Stomach smooth muscle (tissue), 2 donors: Measurements from ENCODE around the gene ZNF585A.
"Not testable (repeated sequence)": the region's sequence is repeated elsewhere in the genome, so short reads cannot be mapped to it uniquely, and the experiment has no call there.

Experiments
- H3K27ac ChIP-seq: one replicate; pipeline ENCODE4 v1.7.0; 2013; ENCODE audit warnings: mild to moderate bottlenecking, low read length, inconsistent platforms
- H3K27me3 ChIP-seq, 2 donors: one replicate each; pipeline ENCODE4 v1.7.0; 2013; ENCODE audit warnings: low read length in 2 of 2; ENCODE audit not compliant: insufficient read depth in 2 of 2, control insufficient read depth in 1 of 2
- H3K36me3 ChIP-seq, 2 donors: one replicate each; pipeline ENCODE4 v1.7.0; 2013; ENCODE audit warnings: low read length in 2 of 2; ENCODE audit not compliant: control insufficient read depth in 2 of 2, insufficient read depth in 2 of 2
- H3K4me1 ChIP-seq: one replicate; pipeline ENCODE4 v1.7.0; 2013; ENCODE audit warnings: low read length; ENCODE audit not compliant: control insufficient read depth, insufficient read depth
- H3K4me3 ChIP-seq, 2 donors: one replicate each; pipeline ENCODE4 v1.7.0; 2013; ENCODE audit warnings: low read length in 2 of 2
- H3K9ac ChIP-seq, 2 donors: one replicate each; pipeline ENCODE4 v1.7.0; 2013; ENCODE audit warnings: low read length in 2 of 2, mild to moderate bottlenecking in 1 of 2
- H3K9me3 ChIP-seq, 2 donors: one replicate each; pipeline ENCODE4 v1.7.0; 2013; ENCODE audit warnings: low read length in 2 of 2; ENCODE audit not compliant: control insufficient read depth in 2 of 2
- donor health status: healthy.
- donor health status: Pancreatic carcinoma.

ZNF585A gene

GRCh38 chr19:37172368-37173366 is at the start of gene ZNF585A:
ZNF585A (minus strand) TSS chr19:37172695; CDS start chr19:37169910, 2,785 bp downstream.
- H3K9me3 ChIP-seq, result peaks cover 0 to 3% of the 10 kb centered on the region in 2 donors
- peak within 1 kb of the TSS; percentile 31 for H3K27ac ChIP-seq
- peak within 1 kb of the TSS; percentile 96 to 99 for H3K4me3 ChIP-seq
- no peaks in the 10 kb centered on the region for H3K27me3 ChIP-seq
- peak within 1 kb of the TSS; percentile 96 for H3K9ac ChIP-seq
- no peaks in the 10 kb centered on the region for H3K4me1 ChIP-seq
- peaks cover 7 to 15% of the 10 kb centered on the region in 2 donors for H3K36me3 ChIP-seq

- Histone ChIP-seq H3K4me3 (no peak overlapping the region), H3K36me3 (peaks cover 8 to 13% of the 10 kb centered on the region in 2 donors), H3K4me1 (peaks cover 10% of the 10 kb centered on the region), H3K9me3 (no peaks in the 10 kb centered on the region), H3K27ac (no peak overlapping the region), H3K27me3 (no peaks in the 10 kb centered on the region), H3K9ac (no peak overlapping the region)
Measured at GRCh38 chr19:37221136-37221535, 48.6 kb upstream of the ZNF585A start.

GRCh38 chr19:37220383-37220782 is 47.9 kb upstream of the ZNF585A start:
- Histone ChIP-seq H3K9ac (no peak overlapping the region), H3K27me3 (no peaks in the 10 kb centered on the region), H3K27ac (no peak overlapping the region), H3K4me1 (peaks cover 10% of the 10 kb centered on the region), H3K36me3 (peaks cover 4 to 10% of the 10 kb centered on the region in 2 donors), H3K4me3 (no peak overlapping the region), H3K9me3 (no peaks in the 10 kb centered on the region)

DNA sequence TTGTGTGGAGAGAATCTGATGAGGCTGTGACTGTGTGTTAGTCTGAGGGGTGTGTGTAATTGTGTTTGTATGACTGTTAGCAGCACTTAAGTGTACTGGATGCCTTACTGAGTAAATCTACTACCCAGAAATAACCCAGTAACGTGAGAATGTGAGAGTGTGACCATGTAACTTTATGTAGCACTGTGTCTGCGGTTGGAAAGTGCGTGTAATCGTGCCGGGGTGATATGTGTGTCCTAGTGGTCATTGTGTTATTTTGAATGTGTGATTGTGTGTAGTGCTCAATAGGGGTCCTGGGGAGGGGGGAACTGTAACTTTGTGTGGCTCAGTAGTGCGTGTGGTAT is 46.1 kb upstream of the ZNF585A start:
- Histone ChIP-seq H3K9me3 (no peaks in the 10 kb centered on the region), H3K4me1 (peaks cover 10% of the 10 kb centered on the region), H3K27me3 (no peaks in the 10 kb centered on the region), H3K27ac (peak overlapping the region; percentile 89), H3K4me3 (peak overlapping the region; percentile 96 to 100), H3K36me3 (peaks cover 2 to 9% of the 10 kb centered on the region in 2 donors), H3K9ac (peak overlapping the region; percentile 78 to 97)

DNA sequence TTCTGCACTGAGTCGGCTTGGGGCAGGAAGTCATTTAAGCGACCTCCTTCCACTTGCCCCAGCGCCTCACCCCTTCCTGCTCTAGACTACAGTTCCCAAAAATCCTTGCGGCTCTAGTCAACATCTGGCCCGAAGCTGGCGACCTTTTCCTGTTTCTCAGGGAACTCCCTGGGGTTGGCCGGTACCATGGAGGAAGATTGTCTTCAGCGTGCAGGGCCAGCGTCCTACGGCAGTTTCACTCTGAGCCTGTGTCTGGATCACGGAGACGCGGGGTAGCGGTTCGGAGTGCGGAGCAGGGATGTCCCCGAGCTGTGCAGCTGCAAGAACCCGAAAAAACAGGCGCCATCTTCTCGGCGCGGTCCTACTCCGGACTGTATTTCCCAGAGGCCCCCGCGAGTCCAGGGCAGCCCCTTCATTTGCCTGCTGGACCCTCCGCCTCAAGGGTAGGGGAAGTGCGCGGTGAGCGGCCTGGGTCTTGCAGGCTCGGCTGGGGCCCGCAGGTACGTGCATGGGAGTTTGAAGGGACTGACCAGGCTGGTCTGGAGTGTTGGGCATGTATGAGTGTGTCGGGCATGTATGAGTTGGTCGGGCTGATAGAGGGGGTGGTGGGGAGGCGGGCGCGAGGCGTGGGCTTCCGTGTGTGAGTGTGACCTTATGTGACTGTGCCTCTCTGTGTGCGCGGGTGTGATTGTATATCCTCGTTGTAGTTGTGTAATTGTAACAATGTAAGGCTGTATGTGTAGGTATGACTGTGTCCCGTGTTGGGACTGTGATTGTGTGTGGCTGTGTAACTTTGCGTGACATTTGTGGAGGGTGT is 45.5 kb upstream of the ZNF585A start, which contains the start of gene ZNF383:
Gene ZNF383 (plus strand): TSS at position 440 of the 817 bp plus-strand sequence. CDS start 12,240 bp downstream, outside the sequence.
- peaks cover 10% of the 10 kb centered on the region for H3K4me1 ChIP-seq
- H3K27ac ChIP-seq, result peak within 1 kb of the TSS; percentile 89
- H3K4me3 ChIP-seq, result peak within 1 kb of the TSS; percentile 96 to 100
- no peaks in the 10 kb centered on the region for H3K27me3 ChIP-seq
- H3K9me3 ChIP-seq, result no peaks in the 10 kb centered on the region
- peaks cover 2 to 9% of the 10 kb centered on the region in 2 donors for H3K36me3 ChIP-seq
- peak within 1 kb of the TSS; percentile 78 to 97 for H3K9ac ChIP-seq

GRCh38 chr19:37217480-37217774 is 44.9 kb upstream of the ZNF585A start:
- Histone ChIP-seq H3K27me3 (no peaks in the 10 kb centered on the region), H3K36me3 (peaks cover 2 to 7% of the 10 kb centered on the region in 2 donors), H3K9ac (peak overlapping the region; percentile 78 to 97), H3K4me1 (peaks cover 10% of the 10 kb centered on the region), H3K9me3 (no peaks in the 10 kb centered on the region), H3K4me3 (peak overlapping the region; percentile 96 to 100), H3K27ac (peak overlapping the region; percentile 89)

- no peak overlapping the region for H3K9ac ChIP-seq
- no peaks in the 10 kb centered on the region for H3K4me1 ChIP-seq
- no peak overlapping the region for H3K27ac ChIP-seq
- no peaks in the 10 kb centered on the region for H3K27me3 ChIP-seq
- no peak overlapping the region for H3K4me3 ChIP-seq
- H3K9me3 ChIP-seq, result peaks cover 0 to 5% of the 10 kb centered on the region in 2 donors
- peaks cover 8 to 12% of the 10 kb centered on the region in 2 donors for H3K36me3 ChIP-seq
Measured at GRCh38 chr19:37197768-37198167, 25.3 kb upstream of the ZNF585A start.

DNA sequence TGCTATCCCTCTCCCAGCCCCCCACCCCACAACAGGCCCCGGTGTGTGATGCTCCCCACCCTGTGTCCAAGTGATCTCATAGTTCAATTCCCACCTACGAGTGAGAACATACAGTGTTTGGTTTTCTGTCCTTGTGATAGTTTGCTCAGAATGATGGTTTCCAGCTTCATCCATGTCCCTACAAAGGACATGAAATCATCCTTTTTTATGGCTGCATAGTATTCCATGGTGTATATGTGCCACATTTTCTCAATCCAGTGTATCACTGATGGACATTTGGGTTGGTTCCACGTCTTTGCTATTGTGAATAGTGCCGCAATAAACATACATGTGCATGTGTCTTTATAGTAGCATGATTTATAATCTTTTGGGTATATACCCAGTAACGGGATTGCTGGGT is 24.6 kb upstream of the ZNF585A start:
- H3K9me3 ChIP-seq, H3K27ac ChIP-seq, H3K4me3 ChIP-seq, H3K9ac ChIP-seq, H3K4me1 ChIP-seq, H3K27me3 ChIP-seq: not testable (repeated sequence)
- H3K36me3 ChIP-seq, result peaks cover 6 to 11% of the 10 kb centered on the region in 2 donors

DNA sequence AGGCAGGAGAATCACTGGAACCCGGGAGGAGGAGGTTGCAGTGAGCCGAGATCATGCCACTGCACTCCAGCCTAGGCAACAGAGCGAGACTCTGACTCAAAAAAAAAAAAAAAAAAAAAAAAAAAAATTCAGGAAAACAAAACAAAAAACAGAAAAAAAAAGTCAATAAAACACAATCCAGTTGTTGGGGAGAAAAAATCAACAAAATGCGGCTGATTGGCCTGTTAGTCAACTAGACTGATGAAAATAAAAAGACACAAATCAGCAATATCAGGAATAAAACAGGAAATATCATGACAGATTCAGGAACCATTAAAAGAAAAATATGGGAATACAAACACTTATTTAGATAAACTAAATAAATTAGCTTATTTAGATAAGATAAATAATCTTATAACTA is 22.8 kb upstream of the ZNF585A start:
- peaks cover 10% of the 10 kb centered on the region in 2 donors for H3K36me3 ChIP-seq
- H3K9me3 ChIP-seq, H3K27ac ChIP-seq, H3K9ac ChIP-seq, H3K4me1 ChIP-seq, H3K4me3 ChIP-seq, H3K27me3 ChIP-seq: not testable (repeated sequence)

- not testable (repeated sequence) for H3K27ac ChIP-seq, H3K9ac ChIP-seq, H3K4me3 ChIP-seq, H3K27me3 ChIP-seq, H3K4me1 ChIP-seq
- Histone ChIP-seq H3K9me3 (peaks cover 30 to 36% of the 10 kb centered on the region in 2 donors), H3K36me3 (peaks cover 37 to 44% of the 10 kb centered on the region in 2 donors)
Measured at GRCh38 chr19:37186071-37186470, 13.6 kb upstream of the ZNF585A start.
